Fibroblast of the aortic adventitia (primary cell): Measurements from ENCODE around the gene RAB40C. TPM values are rescaled to one million over a fixed set of nuclear protein-coding genes. Genes with fewer than 3 reads are reported as not detected.

Experiments
- DNase-seq: peaks from one replicate; pipeline ENCODE4 v3.0.0-alpha.2; 2010; ENCODE audit warnings: low read depth
- H3K4me3 ChIP-seq: 2 replicates; pipeline ENCODE4 v1.5.1; 2011; ENCODE audit warnings: low read depth, mild to moderate bottlenecking, control low read depth, low read length, moderate library complexity
- total RNA-seq: library from RNA; depleted of rRNA; stranded (reverse); fragments of >200 nt; gene quantifications from 2 replicates; pipeline ENCODE4 v1.2.3, GENCODE V29; 2012; ENCODE audit warnings: low replicate concordance
- TF ChIP-seq, protein P1 (sequence below): IDR thresholded peaks from 2 replicates; pipeline ENCODE4 v1.5.1; 2011; ENCODE audit warnings: mild to moderate bottlenecking, low read length, control low read depth, inconsistent platforms; ENCODE audit not compliant: insufficient read depth

The RAB40C gene
- total RNA-seq, 1 donor, result 12.0 TPM

- H3K4me3 ChIP-seq, result no peak overlapping the region
- no peak for DNase-seq
- TF ChIP-seq, protein P1, sequence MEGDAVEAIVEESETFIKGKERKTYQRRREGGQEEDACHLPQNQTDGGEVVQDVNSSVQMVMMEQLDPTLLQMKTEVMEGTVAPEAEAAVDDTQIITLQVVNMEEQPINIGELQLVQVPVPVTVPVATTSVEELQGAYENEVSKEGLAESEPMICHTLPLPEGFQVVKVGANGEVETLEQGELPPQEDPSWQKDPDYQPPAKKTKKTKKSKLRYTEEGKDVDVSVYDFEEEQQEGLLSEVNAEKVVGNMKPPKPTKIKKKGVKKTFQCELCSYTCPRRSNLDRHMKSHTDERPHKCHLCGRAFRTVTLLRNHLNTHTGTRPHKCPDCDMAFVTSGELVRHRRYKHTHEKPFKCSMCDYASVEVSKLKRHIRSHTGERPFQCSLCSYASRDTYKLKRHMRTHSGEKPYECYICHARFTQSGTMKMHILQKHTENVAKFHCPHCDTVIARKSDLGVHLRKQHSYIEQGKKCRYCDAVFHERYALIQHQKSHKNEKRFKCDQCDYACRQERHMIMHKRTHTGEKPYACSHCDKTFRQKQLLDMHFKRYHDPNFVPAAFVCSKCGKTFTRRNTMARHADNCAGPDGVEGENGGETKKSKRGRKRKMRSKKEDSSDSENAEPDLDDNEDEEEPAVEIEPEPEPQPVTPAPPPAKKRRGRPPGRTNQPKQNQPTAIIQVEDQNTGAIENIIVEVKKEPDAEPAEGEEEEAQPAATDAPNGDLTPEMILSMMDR, result no peak
Observed at GRCh38 chr16:608019-608418, 18.2 kb downstream of the RAB40C start.

DNA sequence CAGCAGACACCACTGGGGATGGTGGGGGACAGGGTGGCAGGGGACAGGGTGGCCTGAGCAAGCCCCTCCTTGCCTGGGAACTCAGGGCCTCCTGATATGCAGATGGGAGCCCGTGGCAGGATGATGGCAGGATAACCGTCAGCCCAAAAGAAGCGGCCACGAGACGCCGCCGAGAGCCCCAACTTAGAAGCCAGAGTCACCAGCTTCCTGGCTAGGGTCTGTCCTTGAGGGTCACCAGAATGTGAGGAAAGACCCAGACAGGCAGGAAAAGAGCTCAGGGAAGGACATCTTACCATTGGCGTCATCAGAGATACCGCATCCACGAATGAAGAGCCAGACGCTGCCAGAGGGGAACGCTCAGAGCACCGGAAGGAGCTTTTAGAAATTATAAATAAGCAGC lies 19.4 kb downstream of the RAB40C start:
- TF ChIP-seq, protein P1, result no peak
- DNase-seq, result no peak
- no peak overlapping the region for H3K4me3 ChIP-seq

- DNase-seq, result no peak
- H3K4me3 ChIP-seq, result no peak overlapping the region
- TF ChIP-seq, protein P1, result no peak
Observed at GRCh38 chr16:609984-610383, 20.1 kb downstream of the RAB40C start.

- TF ChIP-seq, protein P1, result peak; percentile 43
- DNase-seq, result no peak
- no peak overlapping the region for H3K4me3 ChIP-seq
Observed at GRCh38 chr16:610513-611381, 20.9 kb downstream of the RAB40C start.

- TF ChIP-seq, protein P1, result no peak
- H3K4me3 ChIP-seq, result no peak overlapping the region
- DNase-seq, result no peak
Observed at GRCh38 chr16:615122-615521, 25.3 kb downstream of the RAB40C start.

- DNase-seq, result no peak
- no peak overlapping the region for H3K4me3 ChIP-seq
- TF ChIP-seq, protein P1, result no peak
Observed at GRCh38 chr16:616733-617586, 27.1 kb downstream of the RAB40C start.
